ENCODE data around the gene FASTK. TPM values are rescaled to one million over a fixed set of nuclear protein-coding genes. Genes with fewer than 3 reads are reported as not detected.

The FASTK gene
- total RNA-seq, 6 experiments from 2014 or later, result 83.8 to 97.0 (median 92.4) TPM

- H3K4me1 Mint-ChIP-seq (ENCODE audit: low read depth), result peaks cover 40% of the 10 kb centered on the region
- H3K36me3 Mint-ChIP-seq (ENCODE audit: low read depth), result peaks cover 15% of the 10 kb centered on the region; the same call in 1 of the 2 replicates
- TF ChIP-seq CTCF (IDR thresholded peaks at IDR 0.05), result no peak
- DNase-seq, result no peak
- H3K9me3 Mint-ChIP-seq, result no peaks in the 10 kb centered on the region
- peaks cover 3% of the 10 kb centered on the region for H3K27me3 Mint-ChIP-seq (ENCODE audit: insufficient read depth)
- peak overlapping the region; percentile 65 for H3K27ac Mint-ChIP-seq
- peak overlapping the region; percentile 90 for H3K4me3 Mint-ChIP-seq
Measured at GRCh38 chr7:151078233-151079040, 2.2 kb downstream of the FASTK start.

GRCh38 chr7:151077705-151078232, 2.8 kb downstream of the FASTK start:
- Mint-ChIP-seq H3K27me3 (ENCODE audit: insufficient read depth) (peaks cover 3% of the 10 kb centered on the region), H3K4me3 (peak overlapping the region; percentile 40), H3K9me3 (no peaks in the 10 kb centered on the region), H3K4me1 (ENCODE audit: low read depth) (peaks cover 37% of the 10 kb centered on the region), H3K27ac (peak overlapping the region; percentile 65), H3K36me3 (ENCODE audit: low read depth) (peaks cover 15% of the 10 kb centered on the region; the same call in 1 of the 2 replicates)
- peak; percentile 39 for DNase-seq
- TF ChIP-seq CTCF (IDR thresholded peaks at IDR 0.05), result no peak

- Mint-ChIP-seq H3K9me3 (no peaks in the 10 kb centered on the region), H3K27ac (no peak overlapping the region), H3K27me3 (ENCODE audit: insufficient read depth) (peaks cover 3% of the 10 kb centered on the region), H3K36me3 (ENCODE audit: low read depth) (peaks cover 15% of the 10 kb centered on the region; the same call in 1 of the 2 replicates), H3K4me3 (no peak overlapping the region), H3K4me1 (ENCODE audit: low read depth) (peaks cover 30% of the 10 kb centered on the region)
- no peak for DNase-seq
- TF ChIP-seq CTCF (IDR thresholded peaks at IDR 0.05), result peak; percentile 71
Measured at GRCh38 chr7:151076863-151077704, 3.5 kb downstream of the FASTK start.

GRCh38 chr7:151075978-151076426, 4.6 kb downstream of the FASTK start:
- H3K4me3 Mint-ChIP-seq, result no peak overlapping the region; the same call in 1 of the 2 replicates
- H3K27me3 Mint-ChIP-seq (ENCODE audit: insufficient read depth), result peaks cover 3% of the 10 kb centered on the region
- peaks cover 19% of the 10 kb centered on the region; the same call in 1 of the 2 replicates for H3K36me3 Mint-ChIP-seq (ENCODE audit: low read depth)
- H3K4me1 Mint-ChIP-seq (ENCODE audit: low read depth), result peaks cover 23% of the 10 kb centered on the region
- H3K9me3 Mint-ChIP-seq, result no peaks in the 10 kb centered on the region
- no peak overlapping the region for H3K27ac Mint-ChIP-seq
- no peak for DNase-seq
- no peak for TF ChIP-seq CTCF (IDR thresholded peaks at IDR 0.05)

- Mint-ChIP-seq H3K4me3 (no peak overlapping the region), H3K27me3 (ENCODE audit: insufficient read depth) (peaks cover 3% of the 10 kb centered on the region), H3K4me1 (ENCODE audit: low read depth) (peaks cover 23% of the 10 kb centered on the region), H3K9me3 (no peaks in the 10 kb centered on the region), H3K36me3 (ENCODE audit: low read depth) (peaks cover 19% of the 10 kb centered on the region; the same call in 1 of the 2 replicates), H3K27ac (no peak overlapping the region)
- DNase-seq, result no peak
- TF ChIP-seq CTCF (IDR thresholded peaks at IDR 0.05), result no peak
Measured at GRCh38 chr7:151075662-151075971, 5.0 kb downstream of the FASTK start.
